Adrenal gland (tissue), 12 donors: Measurements from ENCODE around the gene FGF8. TPM values are rescaled to one million over a fixed set of nuclear protein-coding genes. Genes with fewer than 3 reads are reported as not detected.
A peak's percentile ranks its signal among the peaks of the same experiment; 100 is the strongest.

ENCODE experiments used
- DNase-seq, 7 donors: peaks; one replicate each; pipeline ENCODE4 v3.0.0-alpha.2; 2019 to 2020
- H3K27ac ChIP-seq, 5 donors: fragments of 200-600 bp; sonication (generic) in 4 of 5; 1 replicate in 3 of 5; 2 replicates in 2 of 5; pipeline versions ENCODE4 v1.5.1 to v1.8.0; 2016 to 2020; ENCODE audit warnings: mild to moderate bottlenecking in 1 of 5
- H3K27me3 ChIP-seq: fragments of 200-600 bp; 2 replicates; pipeline ENCODE4 v1.8.0; 2021
- H3K36me3 ChIP-seq, 2 donors: fragments of 200-600 bp; replicated peaks in 1 of 2; 1 replicate in 1 of 2; 2 replicates in 1 of 2; pipeline versions ENCODE4 v1.5.1 to v1.8.0; 2018 to 2022
- H3K4me1 ChIP-seq, 2 donors: fragments of 200-600 bp; replicated peaks in 1 of 2; 1 replicate in 1 of 2; 2 replicates in 1 of 2; pipeline versions ENCODE4 v1.5.1 to v1.8.0; 2018 to 2021
- H3K4me3 ChIP-seq, 4 donors: fragments of 200-600 bp; sonication (generic) in 3 of 4; one replicate each; pipeline ENCODE4 v1.5.1; 2016 to 2018
- H3K9me3 ChIP-seq, 3 donors: fragments of 200-600 bp; sonication (generic) in 1 of 3; replicated peaks in 1 of 3; 1 replicate in 2 of 3; 2 replicates in 1 of 3; pipeline versions ENCODE4 v1.5.1 to v1.8.0; 2016 to 2021
- CTCF ChIP-seq, 6 experiments: fragments of 450-650 bp in 4 of 6; fragments of 200-600 bp in 2 of 6; sonication (generic) in 1 of 6; IDR thresholded peaks; 1 replicate in 5 of 6; 2 replicates in 1 of 6; pipeline versions ENCODE4 v1.5.1 to v1.8.0; 2016 to 2021; ENCODE audit warnings: antibody characterized with exemption in 6 of 6, mild to moderate bottlenecking in 2 of 6, moderate library complexity in 1 of 6
- POLR2A ChIP-seq, 2 donors: fragments of 450-650 bp; IDR thresholded peaks; one replicate each; pipeline ENCODE4 v1.6.1; 2017; ENCODE audit warnings: antibody characterized with exemption in 2 of 2, mild to moderate bottlenecking in 2 of 2, moderate library complexity in 1 of 2
- WGBS, 4 donors: extraction: QIAGEN DNeasy Blood & Tissue Kit in 2 of 4; methylation state at CpG; one replicate each; pipeline versions ENCODE4 v1.1.5 to v1.1.7; 2013 to 2017; 5-methylcytosine and 5-hydroxymethylcytosine counted together
- intact Hi-C, 2 donors: fragments of 100-400 bp; cut with DNase I; formaldehyde crosslinking; loops; one replicate each; pipeline versions ENCODE4 v1.14.1 to v1.15.0; 2022 to 2023
- polyA plus RNA-seq, 3 donors: library from polyadenylated mRNA; stranded (reverse); fragments of 200-250 nt in 2 of 3; fragments of 350-450 nt in 1 of 3; fragmentation: Illumina TruSeq in 1 of 3; extraction: RNeasy Lipid Tissue Mini Kit (QIAGEN cat#74804) in 1 of 3; gene quantifications; one replicate each; pipeline ENCODE4 v1.2.3, GENCODE V29; 2013 to 2014
- total RNA-seq, 9 donors: library from RNA; depleted of rRNA in 4 of 9; stranded (reverse); fragments of >200 nt in 4 of 9; fragments of 120-200 nt in 1 of 9; fragmentation: NEBNext Ultra II Directional in 1 of 9; extraction: Animal tissue kit (Norgen Biotek cat#: 25700) in 1 of 9; gene quantifications; one replicate each; pipeline versions ENCODE4 v1.1.0 to v1.2.4, GENCODE V29; 2013 to 2023
- donor health status: healthy with polysubstance abuse.
- donor health status: Bipolar disorder and iron deficiency.
- donor health status: DM: yes; HTN: yes; CAD: no.
- donor health status: DM: no; HTN: no; CAD: no.
- donor health status: DM: no; HTN: no; CAD: no.
- donor health status: DM: yes; HTN: yes; CAD: no.

FGF8 gene
- total and polyA plus RNA-seq, 12 donors: not detected

GRCh38 chr10:101818119-101818871 is 42.4 kb upstream of the FGF8 start, which contains the start of gene OGA:
TSS of gene OGA (minus strand) at chr10:101818444. CDS start at chr10:101818022, 422 bp downstream.
- Histone ChIP-seq H3K9me3 (no peaks in the 10 kb centered on the region), H3K27ac (peak within 1 kb of the TSS; percentile 31 to 96 (median 90)), H3K4me3 (peak within 1 kb of the TSS; percentile 38 to 94 (median 75)), H3K36me3 (no peaks in the 10 kb centered on the region), H3K27me3 (no peaks in the 10 kb centered on the region), H3K4me1 (peaks cover 25 to 36% of the 10 kb centered on the region in 2 donors)
- peak; percentile 98 to 100 (median 99) for DNase-seq
- no peak for TF ChIP-seq CTCF (IDR thresholded peaks at IDR 0.05)
- TF ChIP-seq POLR2A (IDR thresholded peaks at IDR 0.05): peak; percentile 83 to 98
- intact Hi-C loops: loop anchor here in 1 of 2 donors (10.0 kb wide), 1 partner anchor 883 kb away; no protein-coding TSS in a partner anchor
- WGBS, 4 donors: 0 to 4% (median 1%) methylated on average over 19 to 47 of the region's 47 CpGs

- intact Hi-C loops: loop anchor here in 1 of 2 donors (10.0 kb wide), 1 partner anchor 883 kb away; no protein-coding TSS in a partner anchor
- Histone ChIP-seq H3K27ac (peak overlapping the region; percentile 31 to 96 (median 90)), H3K9me3 (no peaks in the 10 kb centered on the region), H3K4me3 (peak overlapping the region; percentile 38 to 94 (median 75)), H3K4me1 (peaks cover 25 to 43% of the 10 kb centered on the region in 2 donors), H3K27me3 (no peaks in the 10 kb centered on the region), H3K36me3 (peaks cover 0 to 5% of the 10 kb centered on the region in 2 donors)
- TF ChIP-seq POLR2A (IDR thresholded peaks at IDR 0.05) (peak in 1 of 2 donors; percentile 21), CTCF (IDR thresholded peaks at IDR 0.05) (no peak)
- WGBS, 4 donors: 0 to 1% (median 0%) methylated on average over 7 to 44 of the region's 44 CpGs
- peak; percentile 77 to 89 (median 80) for DNase-seq
Measured at GRCh38 chr10:101817337-101818118, 41.6 kb upstream of the FGF8 start.

GRCh38 chr10:101816913-101817336 is 41.0 kb upstream of the FGF8 start:
- 0 to 1% (median 0%) methylated on average over 14 of the region's 14 CpGs for WGBS, 4 donors
- Histone ChIP-seq H3K36me3 (peaks cover 0 to 11% of the 10 kb centered on the region in 2 donors), H3K4me3 (peak overlapping the region in 3 of 4 donors; percentile 58 to 94 (median 92))

More at GRCh38 chr10:101816913-101817336, 41.0 kb upstream of the FGF8 start:
- intact Hi-C loops: loop anchor here in 1 of 2 donors (10.0 kb wide), 1 partner anchor 882 kb away; no protein-coding TSS in a partner anchor
- Histone ChIP-seq H3K27ac (peak overlapping the region; percentile 4 to 96 (median 90)), H3K9me3 (no peaks in the 10 kb centered on the region), H3K4me1 (peaks cover 25 to 49% of the 10 kb centered on the region in 2 donors), H3K27me3 (no peaks in the 10 kb centered on the region)
- DNase-seq: peak in 1 of 7 donors; percentile 40
- TF ChIP-seq CTCF (IDR thresholded peaks at IDR 0.05) (no peak), POLR2A (IDR thresholded peaks at IDR 0.05) (no peak)
